Measurements from ENCODE around the gene MXD1.

GRCh38 chr2:69944756-69945155 is 29.8 kb downstream of the MXD1 start:
- TF ChIP-seq CTCF (IDR thresholded peaks at IDR 0.05) = no peak
- TF ChIP-seq POLR2AphosphoS5 (IDR thresholded peaks at IDR 0.05) = no peak
